WTC11 (cell line): ENCODE results near the gene YES1.

Experiments used
- ATF1 ChIP-seq: sonication (generic); formaldehyde crosslinking; IDR thresholded peaks from 2 replicates; pipeline ENCODE4 v1.8.1; 2023; ENCODE audit warnings: mild to moderate bottlenecking, moderate library complexity, missing genetic modification reagents
- CREB1 ChIP-seq: sonication (generic); formaldehyde crosslinking; IDR thresholded peaks from 2 replicates; pipeline ENCODE4 v1.8.0; 2023; ENCODE audit warnings: mild to moderate bottlenecking, missing genetic modification reagents
- FOXP1 ChIP-seq: sonication (generic); formaldehyde crosslinking; IDR thresholded peaks from 2 replicates; pipeline ENCODE4 v1.8.0; 2022; ENCODE audit warnings: missing genetic modification reagents, mild to moderate bottlenecking, moderate library complexity, borderline replicate concordance
- NR1H2 ChIP-seq: sonication (generic); formaldehyde crosslinking; IDR thresholded peaks from 2 replicates; pipeline ENCODE4 v1.9.0; 2021; ENCODE audit warnings: mild to moderate bottlenecking, moderate library complexity, missing genetic modification reagents
- NR3C1 ChIP-seq: sonication (generic); formaldehyde crosslinking; conservative IDR thresholded peaks from 2 replicates; pipeline ENCODE4 v1.8.1; 2023; ENCODE audit warnings: low read depth, mild to moderate bottlenecking, missing genetic modification reagents
- TCF7 ChIP-seq: sonication (generic); formaldehyde crosslinking; IDR thresholded peaks from 2 replicates; pipeline ENCODE4 v1.8.0; 2022; ENCODE audit warnings: mild to moderate bottlenecking, low read depth, missing genetic modification reagents, moderate library complexity
- TEAD1 ChIP-seq: sonication (generic); formaldehyde crosslinking; IDR thresholded peaks from 2 replicates; pipeline ENCODE4 v1.8.0; 2022; ENCODE audit warnings: mild to moderate bottlenecking, missing genetic modification reagents
- ZNF263 ChIP-seq: sonication (generic); formaldehyde crosslinking; IDR thresholded peaks from 2 replicates; pipeline ENCODE4 v1.8.1; 2022; ENCODE audit warnings: low read depth, mild to moderate bottlenecking, moderate library complexity, missing genetic modification reagents
- ZNF317 ChIP-seq: sonication (generic); formaldehyde crosslinking; IDR thresholded peaks from 2 replicates; pipeline ENCODE4 v1.8.1; 2023; ENCODE audit warnings: low read depth, mild to moderate bottlenecking, moderate library complexity, missing genetic modification reagents, borderline replicate concordance
- ZNF423 ChIP-seq: fragments of 250-450 bp; sonication (Bioruptor Pico); IDR thresholded peaks from 2 replicates; pipeline ENCODE4 v2.1.2; 2022; ENCODE audit warnings: mild to moderate bottlenecking, moderate library complexity
- TF ChIP-seq, protein P1 (sequence below): sonication (generic); formaldehyde crosslinking; IDR thresholded peaks from 2 replicates; pipeline ENCODE4 v1.8.0; 2022; ENCODE audit warnings: mild to moderate bottlenecking, missing genetic modification reagents
- TF ChIP-seq, protein P2 (sequence below): fragments of 200-600 bp; IDR thresholded peaks from 2 replicates; pipeline ENCODE4 v1.8.0; 2022; ENCODE audit warnings: antibody characterized with exemption
- TF ChIP-seq, protein P3 (sequence below): sonication (generic); formaldehyde crosslinking; IDR thresholded peaks from 2 replicates; pipeline ENCODE4 v1.8.1; 2023; ENCODE audit warnings: mild to moderate bottlenecking, missing genetic modification reagents, moderate library complexity
- TF ChIP-seq, protein P4 (sequence below): sonication (generic); formaldehyde crosslinking; IDR thresholded peaks from 2 replicates; pipeline ENCODE4 v1.8.1; 2023; ENCODE audit warnings: mild to moderate bottlenecking, missing genetic modification reagents

DNA sequence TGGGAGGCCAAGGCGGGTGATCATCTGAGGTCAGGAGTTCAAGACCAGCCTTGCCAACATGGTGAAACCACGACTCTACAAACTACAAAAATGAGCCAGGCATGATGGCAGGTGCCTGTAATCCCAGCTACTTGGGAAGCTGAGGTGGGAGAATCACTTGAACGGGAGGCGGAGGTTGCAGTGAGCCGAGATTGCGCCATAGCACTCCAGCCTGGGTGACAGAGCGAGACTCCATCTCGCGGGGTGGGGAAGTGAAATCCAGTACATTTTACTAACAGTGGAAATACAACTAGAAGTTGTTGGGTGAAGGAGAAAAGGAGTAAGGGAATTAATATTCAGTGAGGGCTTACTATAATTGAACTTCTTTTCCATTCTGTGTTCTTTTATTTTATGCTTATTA, 86.4 kb downstream of the YES1 start:
- TF ChIP-seq, protein P1, sequence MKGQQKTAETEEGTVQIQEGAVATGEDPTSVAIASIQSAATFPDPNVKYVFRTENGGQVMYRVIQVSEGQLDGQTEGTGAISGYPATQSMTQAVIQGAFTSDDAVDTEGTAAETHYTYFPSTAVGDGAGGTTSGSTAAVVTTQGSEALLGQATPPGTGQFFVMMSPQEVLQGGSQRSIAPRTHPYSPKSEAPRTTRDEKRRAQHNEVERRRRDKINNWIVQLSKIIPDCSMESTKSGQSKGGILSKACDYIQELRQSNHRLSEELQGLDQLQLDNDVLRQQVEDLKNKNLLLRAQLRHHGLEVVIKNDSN (CRISPR knock-in tag) = no peak
- TF ChIP-seq, protein P2, sequence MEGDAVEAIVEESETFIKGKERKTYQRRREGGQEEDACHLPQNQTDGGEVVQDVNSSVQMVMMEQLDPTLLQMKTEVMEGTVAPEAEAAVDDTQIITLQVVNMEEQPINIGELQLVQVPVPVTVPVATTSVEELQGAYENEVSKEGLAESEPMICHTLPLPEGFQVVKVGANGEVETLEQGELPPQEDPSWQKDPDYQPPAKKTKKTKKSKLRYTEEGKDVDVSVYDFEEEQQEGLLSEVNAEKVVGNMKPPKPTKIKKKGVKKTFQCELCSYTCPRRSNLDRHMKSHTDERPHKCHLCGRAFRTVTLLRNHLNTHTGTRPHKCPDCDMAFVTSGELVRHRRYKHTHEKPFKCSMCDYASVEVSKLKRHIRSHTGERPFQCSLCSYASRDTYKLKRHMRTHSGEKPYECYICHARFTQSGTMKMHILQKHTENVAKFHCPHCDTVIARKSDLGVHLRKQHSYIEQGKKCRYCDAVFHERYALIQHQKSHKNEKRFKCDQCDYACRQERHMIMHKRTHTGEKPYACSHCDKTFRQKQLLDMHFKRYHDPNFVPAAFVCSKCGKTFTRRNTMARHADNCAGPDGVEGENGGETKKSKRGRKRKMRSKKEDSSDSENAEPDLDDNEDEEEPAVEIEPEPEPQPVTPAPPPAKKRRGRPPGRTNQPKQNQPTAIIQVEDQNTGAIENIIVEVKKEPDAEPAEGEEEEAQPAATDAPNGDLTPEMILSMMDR = no peak
- no peak for TF ChIP-seq TEAD1 (CRISPR knock-in tag)
- TF ChIP-seq, protein P3, sequence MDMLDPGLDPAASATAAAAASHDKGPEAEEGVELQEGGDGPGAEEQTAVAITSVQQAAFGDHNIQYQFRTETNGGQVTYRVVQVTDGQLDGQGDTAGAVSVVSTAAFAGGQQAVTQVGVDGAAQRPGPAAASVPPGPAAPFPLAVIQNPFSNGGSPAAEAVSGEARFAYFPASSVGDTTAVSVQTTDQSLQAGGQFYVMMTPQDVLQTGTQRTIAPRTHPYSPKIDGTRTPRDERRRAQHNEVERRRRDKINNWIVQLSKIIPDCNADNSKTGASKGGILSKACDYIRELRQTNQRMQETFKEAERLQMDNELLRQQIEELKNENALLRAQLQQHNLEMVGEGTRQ (CRISPR knock-in tag) = no peak
- TF ChIP-seq NR3C1 (CRISPR knock-in tag) = no peak
- no peak for TF ChIP-seq ZNF263 (CRISPR knock-in tag)
- no peak for TF ChIP-seq NR1H2 (CRISPR knock-in tag)
- no peak for TF ChIP-seq FOXP1 (CRISPR knock-in tag)
- no peak for TF ChIP-seq ZNF317
- TF ChIP-seq, protein P4, sequence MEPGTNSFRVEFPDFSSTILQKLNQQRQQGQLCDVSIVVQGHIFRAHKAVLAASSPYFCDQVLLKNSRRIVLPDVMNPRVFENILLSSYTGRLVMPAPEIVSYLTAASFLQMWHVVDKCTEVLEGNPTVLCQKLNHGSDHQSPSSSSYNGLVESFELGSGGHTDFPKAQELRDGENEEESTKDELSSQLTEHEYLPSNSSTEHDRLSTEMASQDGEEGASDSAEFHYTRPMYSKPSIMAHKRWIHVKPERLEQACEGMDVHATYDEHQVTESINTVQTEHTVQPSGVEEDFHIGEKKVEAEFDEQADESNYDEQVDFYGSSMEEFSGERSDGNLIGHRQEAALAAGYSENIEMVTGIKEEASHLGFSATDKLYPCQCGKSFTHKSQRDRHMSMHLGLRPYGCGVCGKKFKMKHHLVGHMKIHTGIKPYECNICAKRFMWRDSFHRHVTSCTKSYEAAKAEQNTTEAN (CRISPR knock-in tag) = no peak
- no peak for TF ChIP-seq ATF1
- no peak for TF ChIP-seq CREB1 (CRISPR knock-in tag)
- no peak for TF ChIP-seq TCF7 (CRISPR knock-in tag)
- no peak for TF ChIP-seq ZNF423 (CRISPR knock-in tag)
